Natural killer cell (primary cell): ENCODE results near the gene ACVR1. TPM values are rescaled to one million over a fixed set of nuclear protein-coding genes. Genes with fewer than 3 reads are reported as not detected.

ENCODE experiments used
- ATAC-seq, 3 donors: fragments of 150-1000 bp in 2 of 3; fragments of 200-7000 bp in 1 of 3; cut with Tn5 transposase; 1 replicate in 1 of 3; 2 replicates in 2 of 3; pipeline ENCODE4 v1.10.0; 2021; ENCODE audit warnings: mild to moderate bottlenecking in 2 of 3, moderate library complexity in 2 of 3
- DNase-seq, 2 donors: peaks; one replicate each; pipeline versions ENCODE4 v3.0.0 to v3.0.0-alpha.2; 2013 to 2021; ENCODE audit warnings: mixed read lengths in 1 of 2
- H3K27ac ChIP-seq: one replicate; pipeline ENCODE4 v1.5.1; 2013; ENCODE audit warnings: mild to moderate bottlenecking, low read length
- H3K27me3 ChIP-seq: one replicate; pipeline ENCODE4 v1.6.1; 2013; ENCODE audit warnings: low read length; ENCODE audit not compliant: control insufficient read depth, insufficient read depth
- H3K36me3 ChIP-seq: one replicate; pipeline ENCODE4 v1.6.1; 2013; ENCODE audit warnings: low read length; ENCODE audit not compliant: control insufficient read depth, insufficient read depth
- H3K4me1 ChIP-seq: one replicate; pipeline ENCODE4 v1.6.1; 2013; ENCODE audit warnings: low read length; ENCODE audit not compliant: control insufficient read depth, insufficient read depth
- H3K4me3 ChIP-seq: one replicate; pipeline ENCODE4 v1.5.1; 2013; ENCODE audit warnings: low read length
- H3K9me3 ChIP-seq: one replicate; pipeline ENCODE4 v1.6.1; 2013; ENCODE audit warnings: low read length; ENCODE audit not compliant: control insufficient read depth, insufficient read depth
- H3K27ac Mint-ChIP-seq, 2 donors: one replicate each; pipeline ENCODE4 v1.8.0; 2022; ENCODE audit warnings: mild to moderate bottlenecking in 2 of 2, mixed read lengths in 2 of 2, moderate library complexity in 1 of 2
- H3K27me3 Mint-ChIP-seq, 2 donors: one replicate each; pipeline ENCODE4 v1.8.0; 2022; ENCODE audit warnings: low read depth in 2 of 2, mixed read lengths in 2 of 2
- H3K36me3 Mint-ChIP-seq: one replicate; pipeline ENCODE4 v1.8.0; 2022; ENCODE audit warnings: mixed read lengths
- H3K4me1 Mint-ChIP-seq, 2 donors: one replicate each; pipeline ENCODE4 v1.8.0; 2022; ENCODE audit warnings: mixed read lengths in 2 of 2
- H3K4me3 Mint-ChIP-seq: one replicate; pipeline ENCODE4 v1.8.0; 2022; ENCODE audit warnings: mild to moderate bottlenecking, moderate library complexity, mixed read lengths
- H3K9me3 Mint-ChIP-seq, 2 donors: one replicate each; pipeline ENCODE4 v1.8.0; 2022; ENCODE audit warnings: mixed read lengths in 2 of 2
- CTCF ChIP-seq: fragments of 200-600 bp; IDR thresholded peaks from one replicate; pipeline ENCODE4 v1.8.0; 2022; ENCODE audit warnings: antibody characterized with exemption
- WGBS: methylation state at CpG from one replicate; pipeline ENCODE4 v1.1.7; 2013; ENCODE audit warnings: missing lambda C conversion rate; ENCODE audit not compliant: insufficient coverage; 5-methylcytosine and 5-hydroxymethylcytosine counted together
- intact Hi-C: fragments of 100-400 bp; cut with micrococcal nuclease; formaldehyde crosslinking; loops from one replicate; pipeline ENCODE4 v1.14.2; 2022
- total RNA-seq, 4 donors: library from RNA; stranded (reverse); fragments of 120-200 nt in 1 of 4; gene quantifications; one replicate each; pipeline versions ENCODE4 v1.2.3 to v1.2.4, GENCODE V29; 2013 to 2022

Gene ACVR1
- total RNA-seq, 3 donors from 2014 or later (not counting 1 experiment from before 2014, with no cell fraction given): 3.3 to 6.9 (median 6.1) TPM

GRCh38 chr2:157699806-157700205, 176.3 kb downstream of the ACVR1 start:
- Histone ChIP-seq H3K4me3 (no peak overlapping the region), H3K27me3 (no peaks in the 10 kb centered on the region), H3K27ac (no peak overlapping the region), H3K36me3 (no peaks in the 10 kb centered on the region), H3K4me1 (no peaks in the 10 kb centered on the region), H3K9me3 (peaks cover 4% of the 10 kb centered on the region)
- TF ChIP-seq CTCF: no peak
- H3K27me3 Mint-ChIP-seq: peaks cover 2 to 6% of the 10 kb centered on the region in 2 donors
- H3K36me3 Mint-ChIP-seq: peaks cover 9% of the 10 kb centered on the region
- ATAC-seq: no peak
- 79% methylated on average over 1 of the region's 1 CpG for WGBS
- no peak overlapping the region for H3K4me3 Mint-ChIP-seq
- no peak for DNase-seq
- H3K9me3 Mint-ChIP-seq: peaks cover 4 to 9% of the 10 kb centered on the region in 2 donors
- no peaks in the 10 kb centered on the region for H3K4me1 Mint-ChIP-seq
- no peak overlapping the region for H3K27ac Mint-ChIP-seq
- intact Hi-C loops: no loop called here

DNA sequence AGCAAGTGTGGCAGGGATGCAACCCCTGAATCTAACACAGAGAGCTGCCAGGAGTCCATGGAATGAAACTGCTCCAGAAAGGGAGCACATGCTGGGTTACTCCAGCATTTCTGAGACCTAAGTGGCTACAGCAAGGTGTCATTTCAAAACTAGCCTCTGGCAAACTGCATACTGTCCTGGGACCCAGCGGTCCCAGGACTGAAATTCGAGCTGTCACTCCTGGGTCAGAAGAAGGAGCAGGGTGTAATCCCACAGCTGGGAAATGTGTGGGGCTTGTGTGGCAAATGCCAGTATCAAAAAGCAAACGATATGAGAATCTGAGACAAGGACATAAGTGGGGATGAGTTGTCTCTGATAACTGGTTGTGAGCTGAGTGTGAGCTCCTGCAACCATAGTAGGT, 177.1 kb downstream of the ACVR1 start:
- Histone ChIP-seq H3K4me1 (no peaks in the 10 kb centered on the region), H3K27me3 (no peaks in the 10 kb centered on the region), H3K27ac (no peak overlapping the region), H3K4me3 (no peak overlapping the region), H3K9me3 (peaks cover 4% of the 10 kb centered on the region), H3K36me3 (no peaks in the 10 kb centered on the region)
- WGBS: 80% methylated on average over 3 of the region's 3 CpGs
- H3K27me3 Mint-ChIP-seq: peaks cover 2 to 6% of the 10 kb centered on the region in 2 donors
- intact Hi-C loops: no loop called here
- H3K36me3 Mint-ChIP-seq: peaks cover 9% of the 10 kb centered on the region
- DNase-seq (no peak), ATAC-seq (no peak)
- H3K4me1 Mint-ChIP-seq: no peaks in the 10 kb centered on the region
- H3K4me3 Mint-ChIP-seq: no peak overlapping the region
- H3K27ac Mint-ChIP-seq: no peak overlapping the region
- H3K9me3 Mint-ChIP-seq: peaks cover 4 to 9% of the 10 kb centered on the region in 2 donors
- TF ChIP-seq CTCF: no peak

DNA sequence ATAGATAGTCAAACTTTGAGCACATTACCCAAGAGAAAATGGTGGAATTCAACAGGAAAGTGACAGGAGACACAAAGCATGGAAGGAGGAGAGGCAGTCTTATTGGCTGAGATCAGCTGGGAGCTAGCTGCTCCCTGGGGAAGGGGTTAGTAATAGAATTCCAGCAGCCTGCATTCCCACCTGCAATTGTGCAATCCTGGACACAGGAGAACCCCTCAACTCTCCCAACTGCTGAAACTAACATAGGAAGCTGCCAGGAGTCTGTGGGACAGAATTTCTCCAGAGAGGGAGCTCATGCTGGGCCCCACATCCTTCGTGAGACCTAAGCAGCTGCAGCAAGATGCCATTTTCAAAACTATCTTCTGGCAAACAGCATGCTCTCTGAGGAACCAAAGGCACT, 177.7 kb downstream of the ACVR1 start:
- no peak for ATAC-seq
- Mint-ChIP-seq H3K9me3 (peaks cover 4 to 9% of the 10 kb centered on the region in 2 donors), H3K27ac (no peak overlapping the region), H3K27me3 (peaks cover 2 to 6% of the 10 kb centered on the region in 2 donors), H3K36me3 (peaks cover 9% of the 10 kb centered on the region), H3K4me1 (no peaks in the 10 kb centered on the region), H3K4me3 (no peak overlapping the region)
- TF ChIP-seq CTCF: no peak
- DNase-seq: no peak
- peaks cover 4% of the 10 kb centered on the region for H3K9me3 ChIP-seq
- H3K36me3 ChIP-seq: no peaks in the 10 kb centered on the region
- no peaks in the 10 kb centered on the region for H3K4me1 ChIP-seq
- H3K27me3 ChIP-seq: no peaks in the 10 kb centered on the region
- H3K27ac ChIP-seq: no peak overlapping the region
- intact Hi-C loops: no loop called here
- 83% methylated on average over 1 of the region's 1 CpG for WGBS
- no peak overlapping the region for H3K4me3 ChIP-seq

DNA sequence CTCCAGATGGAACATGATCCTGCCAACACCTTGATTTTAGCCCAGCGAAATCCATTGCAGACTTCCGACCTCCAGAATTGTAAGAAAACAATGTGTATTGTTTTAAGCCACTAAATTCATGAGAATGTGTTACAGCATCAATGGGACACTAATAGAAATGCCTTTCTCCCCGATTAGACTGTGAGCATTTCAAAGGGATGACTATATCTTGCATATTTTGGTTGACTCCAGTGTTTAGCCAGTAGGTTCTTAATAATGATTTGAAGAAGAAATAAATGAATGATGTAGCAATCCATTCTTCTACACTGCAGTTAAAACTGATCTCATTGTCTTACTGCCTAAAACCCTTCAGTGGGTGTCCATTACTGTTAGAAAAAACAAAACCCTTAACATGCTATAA, 180.1 kb downstream of the ACVR1 start:
- no peak overlapping the region for H3K4me3 ChIP-seq
- intact Hi-C loops: no loop called here

More for the DNA sequence above, 180.1 kb downstream of the ACVR1 start:
- peaks cover 0 to 6% of the 10 kb centered on the region in 2 donors for H3K27me3 Mint-ChIP-seq
- no peaks in the 10 kb centered on the region for H3K4me1 Mint-ChIP-seq
- H3K27ac Mint-ChIP-seq: no peak overlapping the region
- 88% methylated on average over 3 of the region's 3 CpGs for WGBS
- H3K27me3 ChIP-seq: no peaks in the 10 kb centered on the region
- no peaks in the 10 kb centered on the region for H3K36me3 Mint-ChIP-seq
- no peaks in the 10 kb centered on the region for H3K4me1 ChIP-seq
- H3K9me3 Mint-ChIP-seq: peaks cover 0 to 7% of the 10 kb centered on the region in 2 donors
- H3K9me3 ChIP-seq: peaks cover 4% of the 10 kb centered on the region
- no peak overlapping the region for H3K4me3 Mint-ChIP-seq
- no peak for TF ChIP-seq CTCF
- DNase-seq (no peak), ATAC-seq (no peak)
- H3K36me3 ChIP-seq: no peaks in the 10 kb centered on the region
- H3K27ac ChIP-seq: no peak overlapping the region
